Stimulated activated CD4-positive, alpha-beta T cell treated with anti-CD3 and anti-CD28 coated beads, Interleukin-12 subunit alpha, Interleukin-12 subunit beta, amount 100 ng/mL, for 24 hours (primary cell): ENCODE data around the gene KLK10.

Source experiments
- DNase-seq, 2 experiments: peaks; one replicate each; pipeline ENCODE4 v3.0.0-alpha.2; 2020; ENCODE audit warnings: low read depth in 2 of 2

The KLK10 gene

GRCh38 chr19:50967929-50968715 is 51.4 kb downstream of the KLK10 start:
- DNase-seq = no peak

- no peak for DNase-seq
These were observed 55.2 kb downstream of the KLK10 start for GRCh38 chr19:50964266-50964665.

- DNase-seq = no peak
These were observed 56.1 kb downstream of the KLK10 start for GRCh38 chr19:50963381-50963780.
